ENCODE data around the gene COL23A1.

- TF ChIP-seq CTCF (IDR thresholded peaks at IDR 0.05) (no peak), POLR2AphosphoS5 (IDR thresholded peaks at IDR 0.05) (no peak), POLR2A (IDR thresholded peaks at IDR 0.05; ENCODE audit: low read depth) (no peak), EP300 (IDR thresholded peaks at IDR 0.05) (no peak)
These were observed 311.0 kb downstream of the COL23A1 start for GRCh38 chr5:178279026-178279722.
